DND-41 (cell line): ENCODE results near the gene RAD9A.

ENCODE experiments used
- ATAC-seq: fragments of 200-7000 bp; cut with Tn5 transposase; 3 replicates; pipeline ENCODE4 v1.9.1; 2021; ENCODE audit warnings: low read depth; ENCODE audit not compliant: insufficient read depth
- DNase-seq: peaks from one replicate; pipeline ENCODE4 v3.0.0-alpha.2; 2020
- H2AFZ ChIP-seq: 2 replicates; pipeline ENCODE4 v1.6.0; 2012; ENCODE audit warnings: low read depth, low read length
- H3K27ac ChIP-seq: 2 replicates; pipeline ENCODE4 v1.5.1; 2012; ENCODE audit warnings: low read length, inconsistent platforms
- H3K27me3 ChIP-seq: fragments of 200-600 bp; sonication (generic); 2 replicates; pipeline ENCODE4 v1.6.0; 2012; ENCODE audit warnings: low read length, mild to moderate bottlenecking, inconsistent platforms; ENCODE audit not compliant: insufficient read depth, poor library complexity
- H3K36me3 ChIP-seq: 2 replicates; pipeline ENCODE4 v1.5.1; 2012; ENCODE audit warnings: low read length, inconsistent platforms; ENCODE audit not compliant: insufficient read depth
- H3K4me1 ChIP-seq: 2 replicates; pipeline ENCODE4 v1.5.1; 2012; ENCODE audit warnings: mild to moderate bottlenecking, low read length; ENCODE audit not compliant: insufficient read depth
- H3K4me2 ChIP-seq: 2 replicates; pipeline ENCODE4 v1.6.0; 2012; ENCODE audit warnings: mild to moderate bottlenecking, moderate library complexity, low read length, inconsistent platforms; ENCODE audit not compliant: insufficient read depth
- H3K4me3 ChIP-seq, 2 experiments: fragments of 200-600 bp in 1 of 2; shearing (Covaris generic) in 1 of 2; 2 replicates each; pipeline ENCODE4 v1.5.1; 2012 to 2016; ENCODE audit warnings: inconsistent platforms in 2 of 2, low read length in 2 of 2, mild to moderate bottlenecking in 2 of 2, low read depth in 1 of 2, moderate library complexity in 1 of 2
- H3K79me2 ChIP-seq: 2 replicates; pipeline ENCODE4 v1.6.0; 2012; ENCODE audit warnings: low read length, inconsistent platforms; ENCODE audit not compliant: insufficient read depth
- H3K9ac ChIP-seq: 2 replicates; pipeline ENCODE4 v1.6.0; 2012; ENCODE audit warnings: low read depth, mild to moderate bottlenecking, inconsistent platforms, low read length, moderate library complexity
- H3K9me3 ChIP-seq: 2 replicates; pipeline ENCODE4 v1.5.1; 2012; ENCODE audit warnings: low read length, moderate library complexity, mild to moderate bottlenecking, inconsistent platforms; ENCODE audit not compliant: insufficient read depth, severe bottlenecking
- H4K20me1 ChIP-seq: 2 replicates; pipeline ENCODE4 v1.6.0; 2012; ENCODE audit warnings: low read length; ENCODE audit not compliant: insufficient read depth
- EZH2 ChIP-seq: IDR thresholded peaks from 3 replicates; pipeline ENCODE4 v1.6.1; 2012; ENCODE audit warnings: borderline replicate concordance, low read depth, mild to moderate bottlenecking, moderate library complexity, low read length, inconsistent platforms; ENCODE audit not compliant: severe bottlenecking
- TF ChIP-seq, protein P1 (sequence below): IDR thresholded peaks from 2 replicates; pipeline ENCODE4 v1.5.1; 2012; ENCODE audit warnings: borderline replicate concordance, low read length, moderate library complexity, mild to moderate bottlenecking; ENCODE audit not compliant: poor library complexity, severe bottlenecking; ENCODE audit errors: extremely low read depth

The RAD9A gene

DNA sequence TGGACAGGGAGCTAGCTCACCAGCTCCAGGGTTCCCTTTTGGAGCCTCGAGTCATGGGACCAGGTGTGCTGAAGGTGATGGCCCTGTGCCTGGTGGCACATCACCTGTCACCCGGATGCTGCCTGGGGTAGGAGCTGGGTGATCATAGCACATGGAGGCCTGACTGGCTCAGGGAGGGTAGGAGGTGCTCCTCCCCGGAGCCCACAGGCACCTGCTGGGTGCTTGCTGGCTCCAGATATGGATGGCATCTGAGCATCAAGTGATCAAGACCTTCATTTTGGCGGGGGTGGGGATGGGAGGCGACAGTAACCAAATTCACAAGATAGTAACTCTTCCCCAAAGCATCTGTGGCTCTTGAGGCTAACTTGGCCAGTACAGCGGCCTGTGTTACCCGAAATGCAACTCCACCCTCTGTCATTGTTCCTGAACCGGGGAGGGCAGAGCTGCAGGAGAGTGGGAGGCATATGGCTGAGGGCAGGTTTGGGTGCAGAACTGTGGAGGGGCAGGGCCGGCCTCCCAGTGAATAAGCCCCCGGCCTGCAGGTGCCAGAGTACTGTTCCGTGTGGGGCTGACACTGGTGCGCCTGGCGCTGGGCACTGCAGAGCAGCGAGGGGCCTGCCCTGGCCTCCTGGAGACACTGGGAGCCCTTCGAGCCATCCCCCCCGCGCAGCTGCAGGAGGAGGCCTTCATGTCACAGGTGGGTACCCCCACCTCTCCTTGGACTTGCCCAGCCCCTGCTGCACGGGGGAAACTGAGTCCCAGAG, 16.8 kb downstream of the RAD9A start:
- Histone ChIP-seq H3K4me2 (peak overlapping the region; percentile 82), H3K4me3 (peak overlapping the region in 1 of 2 experiments; percentile 86; a peak in 2 of 4 replicates), H3K79me2 (peaks cover 45% of the 10 kb centered on the region), H3K9me3 (no peaks in the 10 kb centered on the region), H3K4me1 (peaks cover 97% of the 10 kb centered on the region), H2AFZ (no peak overlapping the region), H3K27me3 (no peaks in the 10 kb centered on the region), H4K20me1 (no peaks in the 10 kb centered on the region; the same call in 1 of the 2 replicates), H3K36me3 (peaks cover 42% of the 10 kb centered on the region), H3K27ac (peak overlapping the region; percentile 89), H3K9ac (peak overlapping the region; percentile 99)
- peak; percentile 76 for DNase-seq
- TF ChIP-seq, protein P1, sequence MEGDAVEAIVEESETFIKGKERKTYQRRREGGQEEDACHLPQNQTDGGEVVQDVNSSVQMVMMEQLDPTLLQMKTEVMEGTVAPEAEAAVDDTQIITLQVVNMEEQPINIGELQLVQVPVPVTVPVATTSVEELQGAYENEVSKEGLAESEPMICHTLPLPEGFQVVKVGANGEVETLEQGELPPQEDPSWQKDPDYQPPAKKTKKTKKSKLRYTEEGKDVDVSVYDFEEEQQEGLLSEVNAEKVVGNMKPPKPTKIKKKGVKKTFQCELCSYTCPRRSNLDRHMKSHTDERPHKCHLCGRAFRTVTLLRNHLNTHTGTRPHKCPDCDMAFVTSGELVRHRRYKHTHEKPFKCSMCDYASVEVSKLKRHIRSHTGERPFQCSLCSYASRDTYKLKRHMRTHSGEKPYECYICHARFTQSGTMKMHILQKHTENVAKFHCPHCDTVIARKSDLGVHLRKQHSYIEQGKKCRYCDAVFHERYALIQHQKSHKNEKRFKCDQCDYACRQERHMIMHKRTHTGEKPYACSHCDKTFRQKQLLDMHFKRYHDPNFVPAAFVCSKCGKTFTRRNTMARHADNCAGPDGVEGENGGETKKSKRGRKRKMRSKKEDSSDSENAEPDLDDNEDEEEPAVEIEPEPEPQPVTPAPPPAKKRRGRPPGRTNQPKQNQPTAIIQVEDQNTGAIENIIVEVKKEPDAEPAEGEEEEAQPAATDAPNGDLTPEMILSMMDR, result no peak
- TF ChIP-seq EZH2, result no peak
- peak; percentile 47 for ATAC-seq

DNA sequence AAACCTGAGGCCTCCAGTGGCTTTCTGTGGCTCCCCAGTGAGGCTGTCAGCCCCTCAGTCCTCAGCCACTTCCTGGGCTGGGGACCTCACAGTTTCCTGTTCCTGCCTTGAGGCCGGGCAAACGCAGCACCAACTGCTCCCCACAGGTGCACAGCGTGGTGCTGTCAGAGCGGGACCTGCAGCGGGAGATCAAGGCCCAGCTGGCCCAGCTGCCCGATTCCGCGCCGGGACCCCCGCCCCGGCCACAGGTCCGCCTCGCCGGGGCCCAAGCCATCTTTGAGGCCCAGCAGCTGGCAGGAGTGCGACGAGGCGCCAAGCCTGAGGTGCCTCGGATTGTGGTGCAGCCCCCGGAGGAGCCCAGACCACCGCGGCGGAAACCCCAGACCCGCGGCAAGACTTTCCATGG, 17.5 kb downstream of the RAD9A start:
- no peaks in the 10 kb centered on the region; the same call in 1 of the 2 replicates for H4K20me1 ChIP-seq
- no peak overlapping the region for H2AFZ ChIP-seq
- TF ChIP-seq, protein P1, result no peak
- TF ChIP-seq EZH2, result no peak
- peak; percentile 97 for DNase-seq
- peaks cover 39% of the 10 kb centered on the region for H3K79me2 ChIP-seq
- no peaks in the 10 kb centered on the region for H3K27me3 ChIP-seq
- peak overlapping the region in 1 of 2 experiments; percentile 86; a peak in 2 of 4 replicates for H3K4me3 ChIP-seq
- peaks cover 37% of the 10 kb centered on the region for H3K36me3 ChIP-seq
- H3K27ac ChIP-seq, result peak overlapping the region; percentile 89
- no peaks in the 10 kb centered on the region for H3K9me3 ChIP-seq
- H3K4me1 ChIP-seq, result peaks cover 92% of the 10 kb centered on the region
- peak overlapping the region; percentile 99 for H3K9ac ChIP-seq
- peak; percentile 80 for ATAC-seq
- peak overlapping the region; percentile 82 for H3K4me2 ChIP-seq

DNA sequence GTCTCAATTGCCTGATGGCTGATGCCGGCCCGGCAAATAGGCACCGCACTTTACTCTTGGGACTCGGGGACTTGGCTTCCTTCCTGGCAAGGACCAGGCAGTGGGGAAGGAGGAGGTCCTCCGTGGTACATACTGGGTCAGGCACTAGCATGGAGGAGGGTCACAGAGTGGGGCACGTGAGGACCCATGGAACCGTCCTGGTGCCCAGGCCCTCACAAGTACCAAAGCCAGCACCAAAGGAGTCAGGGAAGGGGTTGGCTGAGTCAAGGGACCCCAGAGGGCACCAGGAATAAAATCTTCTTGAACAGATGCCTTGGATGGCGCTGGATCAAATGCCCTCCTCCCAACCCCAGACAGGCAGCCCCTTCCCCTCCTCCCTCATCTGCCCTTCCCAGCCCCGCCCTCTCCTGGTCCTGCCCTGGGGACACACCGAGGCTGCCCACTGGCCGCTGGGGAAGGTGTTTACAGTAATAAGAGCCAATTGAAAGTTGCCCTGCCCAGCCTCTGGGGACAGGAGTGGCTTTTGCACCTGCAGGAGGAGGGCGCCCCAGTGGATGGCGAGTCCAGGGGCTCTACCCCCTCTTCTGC, 18.1 kb downstream of the RAD9A start:
- peak overlapping the region; percentile 82 for H3K4me2 ChIP-seq
- no peaks in the 10 kb centered on the region; the same call in 1 of the 2 replicates for H4K20me1 ChIP-seq
- peak; percentile 6 for ATAC-seq
- no peak overlapping the region for H2AFZ ChIP-seq
- H3K27me3 ChIP-seq, result no peaks in the 10 kb centered on the region
- no peaks in the 10 kb centered on the region for H3K9me3 ChIP-seq
- DNase-seq, result peak; percentile 62
- peaks cover 86% of the 10 kb centered on the region for H3K4me1 ChIP-seq
- peak overlapping the region; percentile 99 for H3K9ac ChIP-seq
- H3K79me2 ChIP-seq, result peaks cover 33% of the 10 kb centered on the region
- peaks cover 32% of the 10 kb centered on the region for H3K36me3 ChIP-seq
- peak overlapping the region in 1 of 2 experiments; percentile 10; a peak in 1 of 4 replicates for H3K4me3 ChIP-seq
- TF ChIP-seq EZH2, result no peak
- TF ChIP-seq, protein P1, result peak; percentile 16
- H3K27ac ChIP-seq, result peak overlapping the region; percentile 89
